ENCODE measurements around the gene LAMB2. TPM values are rescaled to one million over a fixed set of nuclear protein-coding genes. Genes with fewer than 3 reads are reported as not detected.

The LAMB2 gene
- total RNA-seq, 1 experiment from 2014 or later, result 118 TPM

GRCh38 chr3:49119439-49119838 is 13.4 kb downstream of the LAMB2 start (continued):
- TF ChIP-seq USF2 (CRISPR knock-in tag; IDR thresholded peaks at IDR 0.05) (no peak), MAX (CRISPR knock-in tag; IDR thresholded peaks at IDR 0.05) (no peak), JAZF1 (CRISPR knock-in tag; IDR thresholded peaks at IDR 0.05) (no peak), ZNF317 (CRISPR knock-in tag; IDR thresholded peaks at IDR 0.05; ENCODE audit: borderline replicate concordance, low read depth) (no peak)

- peak overlapping the region; percentile 82 for H3K4me3 Mint-ChIP-seq
- no peaks in the 10 kb centered on the region for H3K9me3 Mint-ChIP-seq
- H3K4me1 Mint-ChIP-seq, result peaks cover 4% of the 10 kb centered on the region
- TF ChIP-seq STAT6 (CRISPR knock-in tag; conservative IDR thresholded peaks at IDR 0.05; ENCODE audit: low read depth), result no peak
- TF ChIP-seq ZBTB21 (CRISPR knock-in tag; IDR thresholded peaks at IDR 0.05; ENCODE audit: borderline replicate concordance), result no peak
- TF ChIP-seq ZNF121 (CRISPR knock-in tag; IDR thresholded peaks at IDR 0.05), result no peak
- POLR2A ChIA-PET, result interaction anchor here (0.5 to 2.7 kb wide), 2 partner anchors 25 to 40 kb away, joined by 6 to 20 read pairs; partner anchors contain the start of gene QRICH1
- H3K27ac Mint-ChIP-seq, result no peak overlapping the region
- H3K36me3 Mint-ChIP-seq, result peaks cover 38% of the 10 kb centered on the region
- DNase-seq (ENCODE audit: low spot score) (no peak), ATAC-seq (no peak)
- CTCF ChIA-PET, result interaction anchor here (0.7 kb wide), 1 partner anchor 11 kb away, joined by 3 read pairs; no protein-coding TSS in a partner anchor
- H3K27me3 Mint-ChIP-seq (ENCODE audit: low read depth), result no peaks in the 10 kb centered on the region
These were observed 13.8 kb downstream of the LAMB2 start for GRCh38 chr3:49119036-49119435.

- Mint-ChIP-seq H3K27ac (no peak overlapping the region), H3K4me3 (no peak overlapping the region), H3K4me1 (no peaks in the 10 kb centered on the region), H3K36me3 (peaks cover 48% of the 10 kb centered on the region), H3K27me3 (ENCODE audit: low read depth) (no peaks in the 10 kb centered on the region), H3K9me3 (no peaks in the 10 kb centered on the region)
- ChIA-PET POLR2A (no interaction called here), CTCF (no interaction called here)
- ATAC-seq (peak; percentile 30; the same call in 1 of the 2 replicates), DNase-seq (ENCODE audit: low spot score) (no peak)
- TF ChIP-seq ATF2 (CRISPR knock-in tag; IDR thresholded peaks at IDR 0.05; ENCODE audit: borderline replicate concordance, low read depth) (no peak), PRRX2 (CRISPR knock-in tag; IDR thresholded peaks at IDR 0.05) (no peak), FOXP4 (CRISPR knock-in tag; IDR thresholded peaks at IDR 0.05) (no peak), ZNF232 (CRISPR knock-in tag; IDR thresholded peaks at IDR 0.05) (no peak), MYBL2 (CRISPR knock-in tag; IDR thresholded peaks at IDR 0.05) (no peak), E2F1 (CRISPR knock-in tag; IDR thresholded peaks at IDR 0.05) (no peak), MAX (CRISPR knock-in tag; IDR thresholded peaks at IDR 0.05) (no peak), NR3C1 (CRISPR knock-in tag; conservative IDR thresholded peaks at IDR 0.05; ENCODE audit: low read depth) (no peak), IRF1 (CRISPR knock-in tag; IDR thresholded peaks at IDR 0.05) (no peak), ZNF671 (CRISPR knock-in tag; IDR thresholded peaks at IDR 0.05) (no peak)
These were observed 20.6 kb downstream of the LAMB2 start for GRCh38 chr3:49112262-49112661.
